ENCODE data around the gene GABPA.

Gene GABPA

DNA sequence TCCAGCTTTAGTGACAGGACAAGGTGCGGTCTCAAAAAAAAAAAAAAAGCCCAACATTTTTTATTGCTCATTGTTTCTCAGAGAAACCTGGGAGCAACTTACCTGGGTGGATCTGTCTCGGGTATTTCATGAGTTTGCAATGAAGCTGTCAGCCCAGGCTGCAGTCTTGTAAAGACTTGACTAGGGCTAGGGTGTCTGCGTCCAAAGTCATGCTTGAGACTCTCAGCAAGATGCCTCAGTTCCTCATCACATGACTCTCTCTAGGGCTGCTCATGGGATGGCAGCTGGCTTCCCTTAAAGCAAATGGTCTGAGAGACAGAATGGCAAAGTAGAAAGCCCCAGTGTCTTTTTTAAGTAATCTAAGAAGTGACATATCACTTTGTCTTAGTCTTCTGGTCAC lies 8.1 kb downstream of the GABPA start:
- H3K4me2 ChIP-seq (ENCODE audit: low read length, poor library complexity, severe bottlenecking) = no peak overlapping the region
- H2BK120ac ChIP-seq (ENCODE audit: low read depth, low read length) = no peak overlapping the region
- no peaks in the 10 kb centered on the region for H3K9me3 ChIP-seq (ENCODE audit: control insufficient read depth, low read length)
- H2BK5ac ChIP-seq (ENCODE audit: low read depth, low read length, poor library complexity, severe bottlenecking) = no peak overlapping the region
- H2AK5ac ChIP-seq (ENCODE audit: low read length, severe bottlenecking) = no peak overlapping the region
- H3K4ac ChIP-seq (ENCODE audit: low read depth in 1 of 2, low read length in 2 of 2) = no peak overlapping the region
- H3K36me3 ChIP-seq (ENCODE audit: control insufficient read depth in 1 of 2, insufficient read depth in 2 of 2, low read depth in 1 of 2, low read length in 2 of 2) = peaks cover 5 to 28% of the 10 kb centered on the region in 2 experiments
- WGBS = 100% methylated on average over 2 of the region's 3 CpGs
- no peak overlapping the region for H3K14ac ChIP-seq (ENCODE audit: low read length in 2 of 2)
- H3K27ac ChIP-seq (ENCODE audit: low read length, poor library complexity, severe bottlenecking) = no peak overlapping the region
- no peak overlapping the region for H3K18ac ChIP-seq (ENCODE audit: low read depth in 1 of 2, low read length in 2 of 2)
- no peak overlapping the region for H3K9ac ChIP-seq (ENCODE audit: low read length)
- no peak for DNase-seq
- no peak overlapping the region for H4K8ac ChIP-seq (ENCODE audit: low read length)
- no peaks in the 10 kb centered on the region for H3K4me1 ChIP-seq (ENCODE audit: control insufficient read depth, insufficient read depth, low read depth, low read length)
- no peak overlapping the region for H3K23ac ChIP-seq (ENCODE audit: low read length in 2 of 2)
- H2AFZ ChIP-seq (ENCODE audit: low read depth, low read length) = no peak overlapping the region
- H2BK12ac ChIP-seq (ENCODE audit: low read length in 2 of 2) = no peak overlapping the region
- peaks cover 22% of the 10 kb centered on the region for H3K79me1 ChIP-seq (replicated peaks; ENCODE audit: low read length, poor library complexity, severe bottlenecking)
- H4K91ac ChIP-seq (ENCODE audit: low read length) = no peak overlapping the region
- H3K27me3 ChIP-seq (ENCODE audit: control insufficient read depth in 1 of 2, insufficient read depth in 1 of 2, low read length in 2 of 2) = no peaks in the 10 kb centered on the region
- no peak overlapping the region for H2BK15ac ChIP-seq (ENCODE audit: low read depth, poor library complexity, severe bottlenecking)
- H3K4me3 ChIP-seq (ENCODE audit: insufficient read depth in 1 of 2, low read depth in 1 of 2, low read length in 2 of 2) = no peak overlapping the region

DNA sequence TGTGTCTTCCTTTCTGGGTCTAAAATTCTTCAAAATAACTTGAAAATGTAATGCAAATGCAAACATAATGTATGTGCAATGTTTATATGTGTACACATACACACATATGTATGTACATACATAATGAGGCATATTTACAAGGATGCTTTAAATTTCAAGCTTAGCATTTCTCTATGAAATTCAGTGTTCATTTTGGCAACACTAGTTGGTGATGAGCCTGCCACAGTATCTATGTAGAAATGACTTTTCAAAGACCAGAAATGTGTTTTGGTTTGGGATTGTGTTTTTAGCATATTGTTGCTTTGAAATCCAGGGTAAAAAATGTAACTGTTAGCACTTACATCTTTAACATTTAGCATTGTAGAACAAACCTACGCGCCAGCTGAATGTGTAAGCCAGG lies 10.1 kb downstream of the GABPA start:
- Histone ChIP-seq H3K36me3 (ENCODE audit: control insufficient read depth in 1 of 2, insufficient read depth in 2 of 2, low read depth in 1 of 2, low read length in 2 of 2) (peaks cover 7 to 45% of the 10 kb centered on the region in 2 experiments), H2BK15ac (ENCODE audit: low read depth, poor library complexity, severe bottlenecking) (no peak overlapping the region), H2AFZ (ENCODE audit: low read depth, low read length) (no peak overlapping the region), H2BK12ac (ENCODE audit: low read length in 2 of 2) (no peak overlapping the region), H3K23ac (ENCODE audit: low read length in 2 of 2) (no peak overlapping the region), H3K79me1 (replicated peaks; ENCODE audit: low read length, poor library complexity, severe bottlenecking) (peaks cover 15% of the 10 kb centered on the region), H3K4me2 (ENCODE audit: low read length, poor library complexity, severe bottlenecking) (no peak overlapping the region), H2AK5ac (ENCODE audit: low read length, severe bottlenecking) (no peak overlapping the region), H4K91ac (ENCODE audit: low read length) (no peak overlapping the region), H3K4me3 (ENCODE audit: insufficient read depth in 1 of 2, low read depth in 1 of 2, low read length in 2 of 2) (no peak overlapping the region), H3K27me3 (ENCODE audit: control insufficient read depth in 1 of 2, insufficient read depth in 1 of 2, low read length in 2 of 2) (no peaks in the 10 kb centered on the region), H3K27ac (ENCODE audit: low read length, poor library complexity, severe bottlenecking) (no peak overlapping the region), H3K4ac (ENCODE audit: low read depth in 1 of 2, low read length in 2 of 2) (no peak overlapping the region), H3K9ac (ENCODE audit: low read length) (no peak overlapping the region), H3K4me1 (ENCODE audit: control insufficient read depth, insufficient read depth, low read depth, low read length) (no peaks in the 10 kb centered on the region), H3K18ac (ENCODE audit: low read depth in 1 of 2, low read length in 2 of 2) (no peak overlapping the region), H3K9me3 (ENCODE audit: control insufficient read depth, low read length) (no peaks in the 10 kb centered on the region), H2BK5ac (ENCODE audit: low read depth, low read length, poor library complexity, severe bottlenecking) (no peak overlapping the region), H3K14ac (ENCODE audit: low read length in 2 of 2) (no peak overlapping the region), H2BK120ac (ENCODE audit: low read depth, low read length) (no peak overlapping the region), H4K8ac (ENCODE audit: low read length) (no peak overlapping the region)
- WGBS = 100% methylated on average over 2 of the region's 2 CpGs
- no peak for DNase-seq

DNA sequence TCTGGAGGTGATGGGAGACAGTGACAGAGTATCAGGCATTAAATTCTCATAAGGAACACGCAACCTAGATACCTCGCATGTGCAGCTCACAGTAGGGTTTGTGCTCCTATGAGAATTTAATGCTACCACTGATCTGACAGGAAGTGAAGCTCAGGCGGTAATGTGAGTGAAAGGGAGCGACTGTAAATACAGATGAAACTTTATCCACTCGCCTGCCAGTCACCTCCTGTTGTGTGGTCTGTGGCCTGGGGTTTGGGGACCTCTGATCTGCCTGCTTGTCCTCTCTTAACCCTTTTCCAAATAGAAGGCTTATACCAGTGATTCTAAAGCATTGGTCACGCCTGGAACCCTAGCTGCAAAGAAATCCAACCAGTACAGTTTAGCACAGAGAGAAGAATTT lies 15.3 kb downstream of the GABPA start:
- no peak overlapping the region for H3K4me2 ChIP-seq (ENCODE audit: low read length, poor library complexity, severe bottlenecking)
- no peaks in the 10 kb centered on the region for H3K27me3 ChIP-seq (ENCODE audit: control insufficient read depth in 1 of 2, insufficient read depth in 1 of 2, low read length in 2 of 2)

DNA sequence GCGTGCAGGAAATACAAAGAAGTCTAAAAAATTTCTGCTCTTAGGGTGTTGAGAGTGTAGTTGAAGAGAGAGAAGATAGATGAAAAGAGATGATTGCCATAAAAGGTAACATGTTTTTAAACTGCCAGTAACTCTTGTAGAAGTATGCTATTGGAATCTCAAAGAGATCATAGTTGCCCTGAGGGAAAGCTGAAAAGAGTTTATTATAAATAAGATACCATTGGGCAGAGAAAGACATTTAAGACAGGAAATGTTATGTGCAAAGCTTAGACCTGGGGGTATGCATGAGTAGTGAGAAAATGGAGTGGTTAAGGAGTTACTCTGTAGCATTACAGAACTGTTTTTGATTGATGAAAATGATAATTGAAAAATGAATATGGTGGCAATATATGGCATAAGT lies 17.6 kb downstream of the GABPA start:
- WGBS = 98% methylated on average over 1 of the region's 1 CpG
- no peak overlapping the region for H2AFZ ChIP-seq (ENCODE audit: low read depth, low read length)

More for the DNA sequence above, 15.3 kb downstream of the GABPA start:
- Histone ChIP-seq H2BK15ac (ENCODE audit: low read depth, poor library complexity, severe bottlenecking) (no peak overlapping the region), H4K91ac (ENCODE audit: low read length) (no peak overlapping the region), H3K18ac (ENCODE audit: low read depth in 1 of 2, low read length in 2 of 2) (no peak overlapping the region), H3K79me1 (replicated peaks; ENCODE audit: low read length, poor library complexity, severe bottlenecking) (peaks cover 6% of the 10 kb centered on the region), H3K4me1 (ENCODE audit: control insufficient read depth, insufficient read depth, low read depth, low read length) (no peaks in the 10 kb centered on the region), H4K8ac (ENCODE audit: low read length) (no peak overlapping the region), H3K27ac (ENCODE audit: low read length, poor library complexity, severe bottlenecking) (no peak overlapping the region), H3K14ac (ENCODE audit: low read length in 2 of 2) (no peak overlapping the region), H3K9ac (ENCODE audit: low read length) (no peak overlapping the region), H3K9me3 (ENCODE audit: control insufficient read depth, low read length) (no peaks in the 10 kb centered on the region), H2BK120ac (ENCODE audit: low read depth, low read length) (no peak overlapping the region), H3K4ac (ENCODE audit: low read depth in 1 of 2, low read length in 2 of 2) (no peak overlapping the region), H2AK5ac (ENCODE audit: low read length, severe bottlenecking) (no peak overlapping the region), H2BK12ac (ENCODE audit: low read length in 2 of 2) (no peak overlapping the region), H3K4me3 (ENCODE audit: insufficient read depth in 1 of 2, low read depth in 1 of 2, low read length in 2 of 2) (no peak overlapping the region), H2AFZ (ENCODE audit: low read depth, low read length) (no peak overlapping the region), H3K36me3 (ENCODE audit: control insufficient read depth in 1 of 2, insufficient read depth in 2 of 2, low read depth in 1 of 2, low read length in 2 of 2) (peaks cover 7 to 65% of the 10 kb centered on the region in 2 experiments), H3K23ac (ENCODE audit: low read length in 2 of 2) (no peak overlapping the region), H2BK5ac (ENCODE audit: low read depth, low read length, poor library complexity, severe bottlenecking) (no peak overlapping the region)
- no peak for DNase-seq
- 83% methylated on average over 5 of the region's 6 CpGs for WGBS

More for the DNA sequence above, 17.6 kb downstream of the GABPA start:
- Histone ChIP-seq H3K36me3 (ENCODE audit: control insufficient read depth in 1 of 2, insufficient read depth in 2 of 2, low read depth in 1 of 2, low read length in 2 of 2) (peaks cover 4 to 48% of the 10 kb centered on the region in 2 experiments), H3K4me2 (ENCODE audit: low read length, poor library complexity, severe bottlenecking) (no peak overlapping the region), H2BK5ac (ENCODE audit: low read depth, low read length, poor library complexity, severe bottlenecking) (no peak overlapping the region), H3K79me1 (replicated peaks; ENCODE audit: low read length, poor library complexity, severe bottlenecking) (peaks cover 9% of the 10 kb centered on the region), H3K9me3 (ENCODE audit: control insufficient read depth, low read length) (no peaks in the 10 kb centered on the region), H2AK5ac (ENCODE audit: low read length, severe bottlenecking) (no peak overlapping the region), H4K91ac (ENCODE audit: low read length) (no peak overlapping the region), H3K27ac (ENCODE audit: low read length, poor library complexity, severe bottlenecking) (no peak overlapping the region), H3K14ac (ENCODE audit: low read length in 2 of 2) (no peak overlapping the region), H3K4me3 (ENCODE audit: insufficient read depth in 1 of 2, low read depth in 1 of 2, low read length in 2 of 2) (no peak overlapping the region), H4K8ac (ENCODE audit: low read length) (no peak overlapping the region), H2BK12ac (ENCODE audit: low read length in 2 of 2) (no peak overlapping the region), H2BK15ac (ENCODE audit: low read depth, poor library complexity, severe bottlenecking) (no peak overlapping the region), H3K4me1 (ENCODE audit: control insufficient read depth, insufficient read depth, low read depth, low read length) (no peaks in the 10 kb centered on the region), H3K9ac (ENCODE audit: low read length) (no peak overlapping the region), H2BK120ac (ENCODE audit: low read depth, low read length) (no peak overlapping the region), H3K27me3 (ENCODE audit: control insufficient read depth in 1 of 2, insufficient read depth in 1 of 2, low read length in 2 of 2) (no peaks in the 10 kb centered on the region), H3K4ac (ENCODE audit: low read depth in 1 of 2, low read length in 2 of 2) (no peak overlapping the region), H3K18ac (ENCODE audit: low read depth in 1 of 2, low read length in 2 of 2) (no peak overlapping the region), H3K23ac (ENCODE audit: low read length in 2 of 2) (no peak overlapping the region)
- DNase-seq = no peak

Measured in mesenchymal stem cell (in vitro differentiated cells and primary cell).